H1 (cell line): Measurements from ENCODE around the gene RASGRP3. TPM values are rescaled to one million over a fixed set of nuclear protein-coding genes. Genes with fewer than 3 reads are reported as not detected.

Source experiments
- HDAC2 ChIP-seq, 2 experiments: fragments of 300-600 bp in 1 of 2; sonication (generic) in 1 of 2; IDR thresholded peaks; 2 replicates each; pipeline ENCODE4 v1.6.1; 2011 to 2012; ENCODE audit warnings: low read depth in 2 of 2, low read length in 2 of 2, mild to moderate bottlenecking in 2 of 2, moderate library complexity in 2 of 2, borderline replicate concordance in 1 of 2, inconsistent platforms in 1 of 2
- HDAC6 ChIP-seq: IDR thresholded peaks from one replicate; pipeline ENCODE4 v1.7.1; 2012; ENCODE audit warnings: low read depth, mild to moderate bottlenecking, inconsistent platforms, low read length, moderate library complexity
- polyA plus RNA-seq, 7 experiments: library from polyadenylated mRNA; depleted of rRNA in 3 of 7; stranded (reverse) in 5 of 7; unstranded in 2 of 7; fragments of >200 nt in 5 of 7; fragments of 200-250 nt in 2 of 7; gene quantifications; 1 replicate in 5 of 7; 2 replicates in 1 of 7; 4 replicates in 1 of 7; pipeline versions ENCODE4 v1.2.1 to v1.2.3, GENCODE V29; 2011 to 2013; ENCODE audit warnings: missing spikeins in 2 of 7, mixed read lengths in 2 of 7
- total RNA-seq: library from RNA; stranded (reverse); fragmentation: NEBNext Ultra II Directional; extraction: Animal tissue kit (Norgen Biotek cat#: 25700); gene quantifications from 2 replicates; pipeline ENCODE4 v1.2.1, GENCODE V29; 2021

RASGRP3 gene
- total and polyA plus RNA-seq, 2 of the 8 experiments (the other 6 are each of a cell fraction or from before 2014, with no cell fraction given): 0.06 TPM; not detected in 1

- no peak for TF ChIP-seq HDAC2 (IDR thresholded peaks at IDR 0.05; ENCODE audit: borderline replicate concordance in 1 of 2, low read depth in 2 of 2, low read length in 2 of 2)
- no peak for TF ChIP-seq HDAC6
These were observed 9.0 kb upstream of the RASGRP3 start (continued) for GRCh38 chr2:33467413-33467812.
